ENCODE results near the gene DAB2.

- no peak for TF ChIP-seq CTCF (IDR thresholded peaks at IDR 0.05; ENCODE audit: low read depth, low read length, poor library complexity, severe bottlenecking)
- no peak for TF ChIP-seq EZH2phosphoT487 (IDR thresholded peaks at IDR 0.05; ENCODE audit: borderline replicate concordance, low read length)
These were observed 23.8 kb downstream of the DAB2 start for GRCh38 chr5:39400713-39401578.
